ENCODE measurements around the gene MARVELD1. TPM values are rescaled to one million over a fixed set of nuclear protein-coding genes. Genes with fewer than 3 reads are reported as not detected.

Gene MARVELD1
- total RNA-seq, 2 experiments from 2014 or later = 2.3 to 2.9 TPM

DNA sequence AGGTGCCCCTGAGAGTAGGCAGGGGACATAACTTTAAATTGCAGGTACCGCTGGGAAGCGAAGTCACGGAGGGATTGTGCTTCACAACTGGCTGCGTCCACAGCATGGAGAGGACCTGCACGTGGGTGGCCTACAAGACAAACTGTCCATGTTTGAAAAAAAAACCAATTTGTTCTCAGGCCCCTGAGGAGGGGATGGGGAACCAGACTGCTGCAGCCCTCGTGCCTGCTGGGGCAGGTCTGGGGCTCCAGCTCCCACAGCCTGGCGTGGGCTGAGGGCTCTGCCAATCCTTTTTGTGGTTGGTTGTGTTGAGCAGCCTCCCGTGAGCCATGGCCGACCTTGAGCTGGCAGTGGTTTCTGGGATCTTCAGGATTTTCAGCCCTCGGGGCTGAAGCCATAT, 48.5 kb downstream of the MARVELD1 start:
- Mint-ChIP-seq H3K4me3 (no peak overlapping the region), H3K9me3 (no peaks in the 10 kb centered on the region), H3K4me1 (ENCODE audit: low read depth) (no peaks in the 10 kb centered on the region), H3K27me3 (no peaks in the 10 kb centered on the region), H3K27ac (no peak overlapping the region), H3K36me3 (ENCODE audit: low read depth) (peaks cover 16% of the 10 kb centered on the region)
- TF ChIP-seq, protein P1, sequence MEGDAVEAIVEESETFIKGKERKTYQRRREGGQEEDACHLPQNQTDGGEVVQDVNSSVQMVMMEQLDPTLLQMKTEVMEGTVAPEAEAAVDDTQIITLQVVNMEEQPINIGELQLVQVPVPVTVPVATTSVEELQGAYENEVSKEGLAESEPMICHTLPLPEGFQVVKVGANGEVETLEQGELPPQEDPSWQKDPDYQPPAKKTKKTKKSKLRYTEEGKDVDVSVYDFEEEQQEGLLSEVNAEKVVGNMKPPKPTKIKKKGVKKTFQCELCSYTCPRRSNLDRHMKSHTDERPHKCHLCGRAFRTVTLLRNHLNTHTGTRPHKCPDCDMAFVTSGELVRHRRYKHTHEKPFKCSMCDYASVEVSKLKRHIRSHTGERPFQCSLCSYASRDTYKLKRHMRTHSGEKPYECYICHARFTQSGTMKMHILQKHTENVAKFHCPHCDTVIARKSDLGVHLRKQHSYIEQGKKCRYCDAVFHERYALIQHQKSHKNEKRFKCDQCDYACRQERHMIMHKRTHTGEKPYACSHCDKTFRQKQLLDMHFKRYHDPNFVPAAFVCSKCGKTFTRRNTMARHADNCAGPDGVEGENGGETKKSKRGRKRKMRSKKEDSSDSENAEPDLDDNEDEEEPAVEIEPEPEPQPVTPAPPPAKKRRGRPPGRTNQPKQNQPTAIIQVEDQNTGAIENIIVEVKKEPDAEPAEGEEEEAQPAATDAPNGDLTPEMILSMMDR (IDR thresholded peaks at IDR 0.05) = no peak
- DNase-seq = no peak
- CTCF ChIA-PET = interaction anchor here (1.3 to 2.6 kb wide), 4 partner anchors 11 to 266 kb away, joined by 4 to 17 read pairs (median 6); no protein-coding TSS in a partner anchor
- POLR2A ChIA-PET = interaction anchor here (1.2 to 1.3 kb wide), 2 partner anchors 17 to 29 kb away, joined by 3 to 4 read pairs; no protein-coding TSS in a partner anchor
- intact Hi-C loops (cut with micrococcal nuclease) = no loop called here
- ATAC-seq = no peak

DNA sequence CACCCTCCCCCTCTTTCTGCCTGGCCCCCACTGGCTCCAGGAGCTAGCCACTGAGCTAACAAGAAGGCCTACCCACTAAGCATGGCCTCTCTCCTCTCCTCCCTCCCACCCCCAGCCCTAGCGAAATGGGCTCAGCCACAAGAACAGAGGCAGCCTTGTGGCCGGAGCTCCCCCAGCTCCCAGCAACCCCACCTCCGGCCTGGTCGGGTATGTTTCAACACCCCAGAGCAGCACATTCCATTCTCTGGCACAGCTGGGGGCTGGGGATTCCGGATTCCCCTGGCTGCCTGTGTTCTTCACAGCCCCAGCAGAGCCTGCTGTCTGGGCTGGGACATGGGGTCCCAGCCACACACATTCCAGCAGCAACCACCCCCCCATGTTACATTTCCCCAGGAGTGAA, 49.3 kb downstream of the MARVELD1 start:
- POLR2A ChIA-PET = interaction anchor here (1.2 to 1.3 kb wide), 2 partner anchors 17 to 28 kb away, joined by 3 to 4 read pairs; no protein-coding TSS in a partner anchor

DNA sequence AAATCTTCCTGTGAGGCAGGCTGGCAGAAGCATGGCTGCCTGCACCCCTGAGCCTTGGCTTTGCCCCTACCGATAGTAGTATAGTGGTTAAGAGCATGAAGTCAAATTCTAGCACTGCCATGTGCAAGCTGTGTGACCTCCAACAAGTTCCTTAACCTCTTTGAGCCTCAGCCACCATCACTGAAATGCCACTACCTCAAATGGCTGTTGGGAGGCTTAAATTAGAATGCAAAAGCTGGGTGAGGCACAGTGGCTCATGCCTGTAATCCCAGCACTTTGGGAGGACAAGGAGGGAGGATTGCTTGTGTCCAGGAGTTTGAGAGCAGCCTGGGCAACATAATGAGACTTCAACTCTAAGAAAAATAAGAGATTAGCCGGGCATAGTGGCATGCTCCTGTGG, 49.9 kb downstream of the MARVELD1 start:
- TF ChIP-seq, protein P1 (IDR thresholded peaks at IDR 0.05) = no peak
- no peak for DNase-seq
- no peak overlapping the region for H3K4me3 Mint-ChIP-seq
- no peak for ATAC-seq
- no peak overlapping the region for H3K27ac Mint-ChIP-seq
- ChIA-PET POLR2A (interaction anchor here (1.2 kb wide), 1 partner anchor 18 kb away, joined by 3 read pairs; no protein-coding TSS in a partner anchor), CTCF (interaction anchor here (0.6 to 1.4 kb wide), 4 partner anchors 9 to 106 kb away, joined by 3 to 4 read pairs (median 4); no protein-coding TSS in a partner anchor)
- no peaks in the 10 kb centered on the region for H3K27me3 Mint-ChIP-seq
- no peaks in the 10 kb centered on the region for H3K9me3 Mint-ChIP-seq
- no peaks in the 10 kb centered on the region for H3K4me1 Mint-ChIP-seq (ENCODE audit: low read depth)
- intact Hi-C loops (cut with micrococcal nuclease) = no loop called here
- peaks cover 14% of the 10 kb centered on the region for H3K36me3 Mint-ChIP-seq (ENCODE audit: low read depth)

More for the DNA sequence above, 49.3 kb downstream of the MARVELD1 start:
- Mint-ChIP-seq H3K4me1 (ENCODE audit: low read depth) (no peaks in the 10 kb centered on the region), H3K4me3 (no peak overlapping the region), H3K9me3 (no peaks in the 10 kb centered on the region), H3K27ac (no peak overlapping the region), H3K27me3 (no peaks in the 10 kb centered on the region), H3K36me3 (ENCODE audit: low read depth) (peaks cover 14% of the 10 kb centered on the region)
- intact Hi-C loops (cut with micrococcal nuclease) = no loop called here
- DNase-seq (no peak), ATAC-seq (no peak)
- TF ChIP-seq, protein P1 (IDR thresholded peaks at IDR 0.05) = no peak
- CTCF ChIA-PET = interaction anchor here (0.9 to 1.3 kb wide), 3 partner anchors 10 to 106 kb away, joined by 3 to 6 read pairs (median 4); no protein-coding TSS in a partner anchor

DNA sequence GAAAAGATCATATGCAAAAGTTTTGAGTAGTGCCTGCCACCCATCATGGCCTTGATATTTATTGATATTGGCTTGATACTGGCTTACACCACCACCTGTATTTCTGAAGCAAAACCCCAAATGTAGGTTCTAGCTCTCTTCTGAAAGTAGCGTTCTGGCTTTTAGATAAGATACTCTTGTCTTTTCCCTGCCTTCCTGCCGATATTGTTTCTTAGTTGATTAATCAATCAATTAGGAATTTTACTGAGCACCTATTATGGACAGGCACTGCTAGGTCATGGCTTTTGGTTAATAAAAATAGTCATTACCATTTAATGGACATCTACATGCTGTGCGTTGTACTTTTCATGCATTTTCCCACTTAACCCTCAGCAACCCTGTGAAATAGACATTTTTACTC, 50.4 kb downstream of the MARVELD1 start:
- H3K9me3 Mint-ChIP-seq = no peaks in the 10 kb centered on the region
- ChIA-PET CTCF (interaction anchor here (0.6 to 1.7 kb wide), 6 partner anchors 8 to 151 kb away, joined by 3 to 8 read pairs (median 4); no protein-coding TSS in a partner anchor), POLR2A (no interaction called here)
- intact Hi-C loops (cut with micrococcal nuclease) = no loop called here
- no peak for DNase-seq
- peaks cover 12% of the 10 kb centered on the region for H3K36me3 Mint-ChIP-seq (ENCODE audit: low read depth)
- TF ChIP-seq, protein P1 (IDR thresholded peaks at IDR 0.05) = no peak
- no peak overlapping the region for H3K4me3 Mint-ChIP-seq
- ATAC-seq = no peak
- H3K4me1 Mint-ChIP-seq (ENCODE audit: low read depth) = no peaks in the 10 kb centered on the region
- no peak overlapping the region for H3K27ac Mint-ChIP-seq
- no peaks in the 10 kb centered on the region for H3K27me3 Mint-ChIP-seq

DNA sequence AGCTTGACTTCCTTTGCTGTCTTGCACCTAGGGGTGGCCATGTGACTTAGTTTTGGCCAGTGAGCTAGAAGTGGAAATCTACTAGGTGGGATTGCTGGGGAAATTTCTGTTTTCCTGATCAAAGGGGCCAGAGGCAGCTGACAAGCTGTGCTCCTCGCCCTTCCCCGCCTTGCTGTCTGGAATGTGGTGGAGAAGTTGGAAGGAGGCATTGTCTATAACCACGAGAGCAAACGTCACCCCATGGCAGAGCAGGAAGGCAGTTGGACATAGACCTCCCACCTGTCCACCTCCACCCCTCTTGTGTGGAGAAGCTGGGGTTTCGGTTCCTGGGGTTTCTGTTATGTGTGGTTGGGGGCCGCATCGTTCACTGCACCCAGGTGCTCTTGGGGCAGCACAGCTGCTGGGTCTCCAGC, 51.0 kb downstream of the MARVELD1 start:
- ChIA-PET POLR2A (interaction anchor here (1.2 kb wide), 1 partner anchor 11 kb away, joined by 3 read pairs; no protein-coding TSS in a partner anchor), CTCF (interaction anchor here (1.1 to 1.7 kb wide), 5 partner anchors 28 to 150 kb away, joined by 3 to 8 read pairs (median 4); no protein-coding TSS in a partner anchor)
- H3K9me3 Mint-ChIP-seq = no peaks in the 10 kb centered on the region
- no peak for DNase-seq
- H3K4me3 Mint-ChIP-seq = no peak overlapping the region
- no peaks in the 10 kb centered on the region for H3K4me1 Mint-ChIP-seq (ENCODE audit: low read depth)
- peaks cover 12% of the 10 kb centered on the region for H3K36me3 Mint-ChIP-seq (ENCODE audit: low read depth)
- H3K27me3 Mint-ChIP-seq = no peaks in the 10 kb centered on the region
- intact Hi-C loops (cut with micrococcal nuclease) = no loop called here
- no peak for ATAC-seq
- no peak overlapping the region for H3K27ac Mint-ChIP-seq
- TF ChIP-seq, protein P1 (IDR thresholded peaks at IDR 0.05) = no peak
